HepG2 (cell line): ENCODE measurements around the gene ZNG1E. TPM values are rescaled to one million over a fixed set of nuclear protein-coding genes. Genes with fewer than 3 reads are reported as not detected.
"Not testable (repeated sequence)": the region's sequence is repeated elsewhere in the genome, so short reads cannot be mapped to it uniquely, and the experiment has no call there.

Experiments
- ATAC-seq: fragments of 200-7000 bp; cut with Tn5 transposase; 3 replicates; pipeline ENCODE4 v1.9.1; 2020; ENCODE audit warnings: mild to moderate bottlenecking, moderate library complexity
- Bru-seq: library from RNA; stranded (reverse); fragments of 400-500 nt; gene quantifications from one replicate; lab custom pipeline; 2021; lab: Mats Ljungman, UMichigan
- BruChase-seq, 2 experiments: library from RNA; stranded (reverse); fragments of 400-500 nt; gene quantifications; one replicate each; lab custom pipeline; 2021; lab: Mats Ljungman, UMichigan
- BruUV-seq: library from RNA; stranded (reverse); fragments of 400-500 nt; replicated peaks from 2 replicates; lab custom pipeline; 2021; lab: Mats Ljungman, UMichigan
- CTCF ChIA-PET: fragments of 300-600 bp; formaldehyde crosslinking; extraction: SDS; loops from one replicate; lab custom pipeline; 2021; ENCODE audit warnings: low total read pairs, inconsistent platforms, low intra/inter-chr PET ratio; lab: Yijun Ruan, JAX
- POLR2A ChIA-PET: fragments of 350-600 bp; sonication (Branson Sonifier 250); formaldehyde crosslinking; loops from one replicate; lab custom pipeline; 2020; ENCODE audit warnings: antibody characterized with exemption, inconsistent platforms; lab: Yijun Ruan, JAX
- DNase-seq: peaks from one replicate; pipeline ENCODE4 v3.0.0-alpha.2; 2015; ENCODE audit warnings: low spot score
- FAIRE-seq: peaks from 3 replicates; lab custom pipeline; 2011; peaks lifted over from hg19 to GRCh38; lab: Jason Lieb, UNC
- H2AFZ ChIP-seq: one replicate; pipeline ENCODE4 v1.6.1; 2011; ENCODE audit warnings: low read length, inconsistent platforms
- H3K27ac ChIP-seq: fragments of 300-600 bp; 3 replicates; pipeline ENCODE4 v1.8.0; 2011; ENCODE audit warnings: mixed run types, mild to moderate bottlenecking, mixed read lengths, low read length, inconsistent platforms; ENCODE audit not compliant: insufficient read depth; ENCODE audit errors: extremely low read length
- H3K27me3 ChIP-seq, 2 experiments: fragments of 200-600 bp in 1 of 2; 2 replicates in 1 of 2; 3 replicates in 1 of 2; pipeline versions ENCODE4 v1.6.0 to v1.8.0; 2011; ENCODE audit warnings: low read length in 2 of 2, mild to moderate bottlenecking in 2 of 2, moderate library complexity in 2 of 2, inconsistent platforms in 1 of 2; ENCODE audit not compliant: insufficient read depth in 2 of 2, control insufficient read depth in 1 of 2
- H3K36me3 ChIP-seq, 2 experiments: fragments of 200-600 bp in 1 of 2; replicated peaks in 1 of 2; 2 replicates in 1 of 2; 3 replicates in 1 of 2; pipeline versions ENCODE4 v1.5.1 to v1.8.0; 2011; ENCODE audit warnings: low read length in 2 of 2, inconsistent platforms in 1 of 2; ENCODE audit not compliant: insufficient read depth in 2 of 2, control insufficient read depth in 1 of 2
- H3K4me1 ChIP-seq: 2 replicates; pipeline ENCODE4 v1.5.1; 2012; ENCODE audit warnings: low read length, inconsistent platforms; ENCODE audit not compliant: insufficient read depth
- H3K4me2 ChIP-seq: 2 replicates; pipeline ENCODE4 v1.6.0; 2011; ENCODE audit warnings: low read depth, low read length, inconsistent platforms
- H3K4me3 ChIP-seq, 3 experiments: fragments of 200-600 bp in 1 of 3; sonication (generic), shearing (Covaris generic) in 1 of 3; replicated peaks in 1 of 3; 2 replicates each; pipeline ENCODE4 v1.5.1; 2011 to 2016; ENCODE audit warnings: low read length in 3 of 3, inconsistent platforms in 2 of 3, low read depth in 2 of 3, mild to moderate bottlenecking in 2 of 3, control low read depth in 1 of 3, mixed read lengths in 1 of 3; ENCODE audit not compliant: insufficient read depth in 1 of 3
- H3K79me2 ChIP-seq: one replicate; pipeline ENCODE4 v1.6.1; 2011; ENCODE audit warnings: low read length, inconsistent platforms; ENCODE audit not compliant: insufficient read depth
- H3K9ac ChIP-seq: 2 replicates; pipeline ENCODE4 v1.6.0; 2011; ENCODE audit warnings: mild to moderate bottlenecking, low read depth, low read length, inconsistent platforms; ENCODE audit not compliant: insufficient read depth
- H3K9me3 ChIP-seq: 2 replicates; pipeline ENCODE4 v1.5.1; 2012; ENCODE audit warnings: mild to moderate bottlenecking, low read length
- H4K20me1 ChIP-seq: 2 replicates; pipeline ENCODE4 v1.6.0; 2011; ENCODE audit warnings: inconsistent platforms, mild to moderate bottlenecking, low read length, moderate library complexity; ENCODE audit not compliant: insufficient read depth
- ERF ChIP-seq: IDR thresholded peaks from 2 replicates; pipeline ENCODE4 v1.6.1; 2018; ENCODE audit warnings: missing biosample characterization, missing genetic modification reagents
- ETV5 ChIP-seq: IDR thresholded peaks from 2 replicates; pipeline ENCODE4 v1.6.1; 2018; ENCODE audit warnings: missing biosample characterization, missing genetic modification reagents, inconsistent platforms, borderline replicate concordance
- MXD4 ChIP-seq: IDR thresholded peaks from 2 replicates; pipeline ENCODE4 v1.6.1; 2016; ENCODE audit warnings: mild to moderate bottlenecking, missing biosample characterization, missing genetic modification reagents
- PHF8 ChIP-seq: sonication (generic); formaldehyde crosslinking; IDR thresholded peaks from 2 replicates; pipeline ENCODE4 v1.5.0; 2020; ENCODE audit warnings: missing genetic modification reagents
- POLR2A ChIP-seq, 2 experiments: IDR thresholded peaks; 2 replicates each; pipeline ENCODE4 v1.6.1; 2011; ENCODE audit warnings: low read depth in 2 of 2, low read length in 2 of 2, mild to moderate bottlenecking in 1 of 2, moderate library complexity in 1 of 2; ENCODE audit not compliant: insufficient read depth in 1 of 2
- RBFOX2 ChIP-seq: fragments of 200-400 bp; formaldehyde crosslinking; IDR thresholded peaks from 2 replicates; pipeline ENCODE4 v1.6.1; 2017; ENCODE audit warnings: low read depth, mild to moderate bottlenecking, low read length
- SMAD3 ChIP-seq: sonication (generic); formaldehyde crosslinking; IDR thresholded peaks from 2 replicates; pipeline ENCODE4 v1.4.0; 2020; ENCODE audit warnings: missing genetic modification reagents
- TFAP4 ChIP-seq: sonication (generic); IDR thresholded peaks from 2 replicates; pipeline ENCODE4 v1.6.1; 2016; ENCODE audit warnings: low read depth, borderline replicate concordance
- YEATS4 ChIP-seq: sonication (generic); formaldehyde crosslinking; IDR thresholded peaks from 2 replicates; pipeline ENCODE4 v1.4.0; 2020; ENCODE audit warnings: missing genetic modification reagents, borderline replicate concordance
- ZEB1 ChIP-seq: IDR thresholded peaks from 2 replicates; pipeline ENCODE4 v1.6.1; 2012; ENCODE audit warnings: mild to moderate bottlenecking, low read depth, inconsistent platforms; ENCODE audit not compliant: insufficient replicate concordance
- ZNF263 ChIP-seq: sonication (generic); formaldehyde crosslinking; IDR thresholded peaks from 2 replicates; pipeline ENCODE4 v1.4.0; 2020; ENCODE audit warnings: missing genetic modification reagents
- WGBS: methylation state at CpG from one replicate; pipeline ENCODE4 v1.1.6; 2017; ENCODE audit warnings: low lambda C conversion rate; 5-methylcytosine and 5-hydroxymethylcytosine counted together
- in situ Hi-C: cut with HindIII; loops from 2 replicates; pipeline ENCODE4 v1.10.0; 2017; ENCODE audit warnings: low pct_unique_long_range_greater_than_20kb; ENCODE audit not compliant: extremely low pct_ligation_motif_present
- intact Hi-C: fragments of 100-400 bp; cut with micrococcal nuclease; formaldehyde crosslinking; loops from one replicate; pipeline ENCODE4 v1.10.0; 2022; ENCODE audit not compliant: unreplicated experiment
- long read RNA-seq, 2 experiments: library from RNA in 1 of 2; library from polyadenylated mRNA in 1 of 2; stranded (forward) in 1 of 2; unstranded in 1 of 2; transcript quantifications; one replicate each; pipeline ENCODE4 v2.0.0, GENCODE V29; 2019 to 2022
- polyA minus RNA-seq, 3 experiments: library from RNA; depleted of rRNA, polyadenylated mRNA; stranded (reverse); fragments of >200 nt; gene quantifications; 2 replicates each; pipeline ENCODE4 v1.2.3, GENCODE V29; 2011; ENCODE audit warnings: low replicate concordance in 1 of 3
- polyA plus RNA-seq, 8 experiments: library from polyadenylated mRNA; depleted of rRNA in 3 of 8; stranded (reverse) in 7 of 8; unstranded in 1 of 8; fragments of >200 nt; fragmentation: Illumina TruSeq in 4 of 8; extraction: Trizol in 4 of 8; gene quantifications; 2 replicates each; pipeline versions ENCODE4 v1.2.1 to v1.2.3, GENCODE V29; 2011 to 2016; ENCODE audit warnings: low read depth in 4 of 8, missing spikeins in 1 of 8, mixed read lengths in 1 of 8; ENCODE audit not compliant: insufficient read depth in 1 of 8
- total RNA-seq, 5 experiments: library from RNA; depleted of rRNA; stranded (reverse); fragments of >200 nt; fragmentation: Illumina TruSeq; extraction: Trizol; gene quantifications; 2 replicates each; pipeline ENCODE4 v1.2.3, GENCODE V29; 2016; ENCODE audit warnings: low read depth in 1 of 5
- TF ChIP-seq, protein P1 (sequence below): IDR thresholded peaks from 2 replicates; pipeline ENCODE4 v1.4.0; 2020; ENCODE audit warnings: mild to moderate bottlenecking, missing genetic modification reagents

ZNG1E gene
- 120 and 126 TPM in 2 replicates for total RNA-seq (2016; rRNA removed; fragmentation: Illumina TruSeq; extraction: Trizol)
- total RNA-seq (2016; cell fraction: cytosol; rRNA removed; fragmentation: Illumina TruSeq; extraction: Trizol; ENCODE audit: low read depth) = 39.7 and 55.3 TPM in 2 replicates
- 113 and 119 TPM in 2 replicates for total RNA-seq (2016; cell fraction: insoluble cytoplasmic fraction; rRNA removed; fragmentation: Illumina TruSeq; extraction: Trizol)
- 92.2 and 101 TPM in 2 replicates for total RNA-seq (2016; cell fraction: membrane; rRNA removed; fragmentation: Illumina TruSeq; extraction: Trizol)
- 185 and 194 TPM in 2 replicates for total RNA-seq (2016; cell fraction: nucleus; rRNA removed; fragmentation: Illumina TruSeq; extraction: Trizol)
- polyA plus RNA-seq (2011; rRNA removed) = 54.7 and 55.6 TPM in 2 replicates
- 14.5 and 23.6 TPM in 2 replicates for polyA plus RNA-seq (2011; cell fraction: cytosol; rRNA removed)
- polyA plus RNA-seq (2011; cell fraction: nucleus; rRNA removed) = 66.6 and 69.0 TPM in 2 replicates
- polyA plus RNA-seq (2012) = 56.7 and 74.0 TPM in 2 replicates
- polyA plus RNA-seq (2016; cell fraction: cytosol; fragmentation: Illumina TruSeq; extraction: Trizol; ENCODE audit: low read depth) = 37.4 and 42.2 TPM in 2 replicates
- polyA plus RNA-seq (2016; cell fraction: insoluble cytoplasmic fraction; fragmentation: Illumina TruSeq; extraction: Trizol; ENCODE audit: low read depth) = 99.6 and 103 TPM in 2 replicates
- polyA plus RNA-seq (2016; cell fraction: membrane; fragmentation: Illumina TruSeq; extraction: Trizol; ENCODE audit: low read depth) = 67.0 and 86.1 TPM in 2 replicates
- polyA plus RNA-seq (2016; cell fraction: nucleus; fragmentation: Illumina TruSeq; extraction: Trizol; ENCODE audit: insufficient read depth, low read depth) = 152 and 165 TPM in 2 replicates
- polyA minus RNA-seq (2011; rRNA and poly(A)+ RNA removed; ENCODE audit: low replicate concordance) = 25.7 and 45.4 TPM in 2 replicates
- polyA minus RNA-seq (2011; cell fraction: cytosol; rRNA and poly(A)+ RNA removed) = 10.0 and 11.9 TPM in 2 replicates
- 380 and 396 TPM in 2 replicates for polyA minus RNA-seq (2011; cell fraction: nucleus; rRNA and poly(A)+ RNA removed)
- percentile 92 among the genes with signal in this experiment for Bru-seq, nascent RNA
- BruChase-seq, experiment 1, labeled RNA remaining after a 6-hour chase = percentile 81 among the genes with signal in this experiment
- BruChase-seq, experiment 2, labeled RNA remaining after a 2-hour chase = percentile 92 among the genes with signal in this experiment
- long read RNA-seq, experiment 1, transcript CBWD5-207 (15 exons, 1,791 nt) = minor isoform, 34 of 107 reads
- long read RNA-seq, experiment 1, transcript CBWD5-209 (14 exons, 1,242 nt) = minor isoform, 9 of 107 reads
- long read RNA-seq, experiment 1, transcript CBWD5-202 (3 exons, 1,347 nt) = major isoform, 37 of 107 reads
- long read RNA-seq, experiment 1, partial matches to known transcripts = 4 of 107 reads
- long read RNA-seq, experiment 1, other reads (novel, unspliced or antisense) = 17 of 107 reads
- long read RNA-seq, experiment 2, transcript CBWD5-202 (3 exons, 1,347 nt) = major isoform, 18 of 80 reads
- long read RNA-seq, experiment 2, transcript CBWD5-209 (14 exons, 1,242 nt) = minor isoform, 6 of 80 reads
- long read RNA-seq, experiment 2, transcript CBWD5-207 (15 exons, 1,791 nt) = minor isoform, 13 of 80 reads
- long read RNA-seq, experiment 2, partial matches to known transcripts = 10 of 80 reads
- long read RNA-seq, experiment 2, other reads (novel, unspliced or antisense) = 23 of 80 reads

- H4K20me1 ChIP-seq, H3K36me3 ChIP-seq, H3K79me2 ChIP-seq, H3K9me3 ChIP-seq, FAIRE-seq, H3K27me3 ChIP-seq, intact Hi-C loops, in situ Hi-C loops, H2AFZ ChIP-seq, CTCF ChIA-PET, ATAC-seq, H3K4me1 ChIP-seq, POLR2A ChIA-PET: not testable (repeated sequence)
- Histone ChIP-seq H3K27ac (peak within 1 kb of the TSS; percentile 57), H3K9ac (peak within 1 kb of the TSS; percentile 60), H3K4me3 (peak within 1 kb of the TSS; percentile 21 to 57 (median 54); a peak in 5 of 6 replicates), H3K4me2 (peak within 1 kb of the TSS; percentile 65)
- DNase-seq = peak; percentile 30
- WGBS = 0% methylated on average over 5 of the region's 33 CpGs
- BruUV-seq = TSS peak; percentile 88
- TF ChIP-seq YEATS4 (CRISPR knock-in tag) = 0 out of 2 replicates have a peak, but pooled peaks have one; percentile 26
- peak; percentile 63 for TF ChIP-seq PHF8 (CRISPR knock-in tag)
- TF ChIP-seq, protein P1, sequence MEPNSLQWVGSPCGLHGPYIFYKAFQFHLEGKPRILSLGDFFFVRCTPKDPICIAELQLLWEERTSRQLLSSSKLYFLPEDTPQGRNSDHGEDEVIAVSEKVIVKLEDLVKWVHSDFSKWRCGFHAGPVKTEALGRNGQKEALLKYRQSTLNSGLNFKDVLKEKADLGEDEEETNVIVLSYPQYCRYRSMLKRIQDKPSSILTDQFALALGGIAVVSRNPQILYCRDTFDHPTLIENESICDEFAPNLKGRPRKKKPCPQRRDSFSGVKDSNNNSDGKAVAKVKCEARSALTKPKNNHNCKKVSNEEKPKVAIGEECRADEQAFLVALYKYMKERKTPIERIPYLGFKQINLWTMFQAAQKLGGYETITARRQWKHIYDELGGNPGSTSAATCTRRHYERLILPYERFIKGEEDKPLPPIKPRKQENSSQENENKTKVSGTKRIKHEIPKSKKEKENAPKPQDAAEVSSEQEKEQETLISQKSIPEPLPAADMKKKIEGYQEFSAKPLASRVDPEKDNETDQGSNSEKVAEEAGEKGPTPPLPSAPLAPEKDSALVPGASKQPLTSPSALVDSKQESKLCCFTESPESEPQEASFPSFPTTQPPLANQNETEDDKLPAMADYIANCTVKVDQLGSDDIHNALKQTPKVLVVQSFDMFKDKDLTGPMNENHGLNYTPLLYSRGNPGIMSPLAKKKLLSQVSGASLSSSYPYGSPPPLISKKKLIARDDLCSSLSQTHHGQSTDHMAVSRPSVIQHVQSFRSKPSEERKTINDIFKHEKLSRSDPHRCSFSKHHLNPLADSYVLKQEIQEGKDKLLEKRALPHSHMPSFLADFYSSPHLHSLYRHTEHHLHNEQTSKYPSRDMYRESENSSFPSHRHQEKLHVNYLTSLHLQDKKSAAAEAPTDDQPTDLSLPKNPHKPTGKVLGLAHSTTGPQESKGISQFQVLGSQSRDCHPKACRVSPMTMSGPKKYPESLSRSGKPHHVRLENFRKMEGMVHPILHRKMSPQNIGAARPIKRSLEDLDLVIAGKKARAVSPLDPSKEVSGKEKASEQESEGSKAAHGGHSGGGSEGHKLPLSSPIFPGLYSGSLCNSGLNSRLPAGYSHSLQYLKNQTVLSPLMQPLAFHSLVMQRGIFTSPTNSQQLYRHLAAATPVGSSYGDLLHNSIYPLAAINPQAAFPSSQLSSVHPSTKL (CRISPR knock-in tag) = 0 out of 2 replicates have a peak, but pooled peaks have one; percentile 16
- 0 out of 2 replicates have a peak, but pooled peaks have one; percentile 21 for TF ChIP-seq SMAD3 (CRISPR knock-in tag)
- 0 out of 2 replicates have a peak, but pooled peaks have one; percentile 28 for TF ChIP-seq ERF (CRISPR knock-in tag)
- peak; percentile 69 for TF ChIP-seq RBFOX2
- TF ChIP-seq ZNF263 (CRISPR knock-in tag) = peak; percentile 61; the same call in 1 of the 2 replicates
- peak; percentile 54; the same call in 1 of the 2 replicates for TF ChIP-seq MXD4 (CRISPR knock-in tag)
- peak in 1 of 2 experiments; percentile 46; a peak in 1 of 4 replicates for TF ChIP-seq POLR2A (IDR thresholded peaks at IDR 0.05; ENCODE audit: insufficient read depth in 1 of 2, low read depth in 2 of 2, low read length in 2 of 2)
- peak; percentile 20 for TF ChIP-seq ZEB1
- TF ChIP-seq ETV5 = 0 out of 2 replicates have a peak, but pooled peaks have one; percentile 15
- TF ChIP-seq TFAP4 = peak; percentile 61; the same call in 1 of the 2 replicates
These were observed at the start of gene ZNG1E for GRCh38 chr9:65675589-65676021. ZNG1E (plus strand) TSS chr9:65675928; CDS start chr9:65675977, 49 bp downstream.
